Spleen (tissue), 11 donors: ENCODE measurements around the gene MBL2. TPM values are rescaled to one million over a fixed set of nuclear protein-coding genes. Genes with fewer than 3 reads are reported as not detected.

Experiments
- DNase-seq: peaks from one replicate; pipeline ENCODE4 v3.0.0-alpha.2; 2020
- H3K27ac ChIP-seq, 8 donors: fragments of 200-600 bp; sonication (generic) in 7 of 8; 1 replicate in 4 of 8; 2 replicates in 4 of 8; pipeline versions ENCODE4 v1.5.0 to v1.8.0; 2016 to 2021; ENCODE audit warnings: inconsistent platforms in 4 of 8, mild to moderate bottlenecking in 4 of 8, moderate library complexity in 1 of 8
- H3K27me3 ChIP-seq, 7 donors: fragments of 200-600 bp; sonication (generic) in 6 of 7; replicated peaks in 1 of 7; 1 replicate in 4 of 7; 2 replicates in 3 of 7; pipeline versions ENCODE4 v1.5.0 to v1.8.0; 2016 to 2021; ENCODE audit warnings: inconsistent platforms in 3 of 7, mild to moderate bottlenecking in 1 of 7
- H3K36me3 ChIP-seq, 6 donors: fragments of 200-600 bp; sonication (generic) in 5 of 6; 1 replicate in 4 of 6; 2 replicates in 2 of 6; pipeline versions ENCODE4 v1.5.0 to v1.8.0; 2016 to 2021; ENCODE audit warnings: inconsistent platforms in 2 of 6
- H3K4me1 ChIP-seq, 6 donors: fragments of 200-600 bp; sonication (generic) in 5 of 6; 1 replicate in 3 of 6; 2 replicates in 3 of 6; pipeline versions ENCODE4 v1.5.0 to v1.8.0; 2016 to 2021; ENCODE audit warnings: inconsistent platforms in 3 of 6
- H3K4me3 ChIP-seq, 8 donors: fragments of 200-600 bp; sonication (generic) in 7 of 8; 1 replicate in 4 of 8; 2 replicates in 4 of 8; pipeline versions ENCODE4 v1.5.0 to v1.8.0; 2016 to 2021; ENCODE audit warnings: inconsistent platforms in 4 of 8, mild to moderate bottlenecking in 4 of 8, moderate library complexity in 2 of 8
- H3K9me3 ChIP-seq, 8 donors: fragments of 200-600 bp; sonication (generic) in 7 of 8; 1 replicate in 4 of 8; 2 replicates in 4 of 8; pipeline versions ENCODE4 v1.5.0 to v1.8.0; 2016 to 2021; ENCODE audit warnings: inconsistent platforms in 4 of 8
- CTCF ChIP-seq, 11 experiments: fragments of 200-600 bp in 7 of 11; fragments of 450-650 bp in 4 of 11; sonication (generic) in 4 of 11; IDR thresholded peaks in 8 of 11; conservative IDR thresholded peaks in 3 of 11; 1 replicate in 7 of 11; 2 replicates in 4 of 11; pipeline versions ENCODE4 v1.4.0 to v1.8.0; 2016 to 2021; ENCODE audit warnings: antibody characterized with exemption in 11 of 11, inconsistent platforms in 4 of 11, mild to moderate bottlenecking in 1 of 11
- POLR2A ChIP-seq, 3 donors: fragments of 450-650 bp; IDR thresholded peaks; one replicate each; pipeline ENCODE4 v1.5.1; 2017; ENCODE audit warnings: antibody characterized with exemption in 3 of 3, mild to moderate bottlenecking in 1 of 3
- POLR2AphosphoS5 ChIP-seq, 3 donors: sonication (generic); formaldehyde crosslinking; IDR thresholded peaks; one replicate each; pipeline ENCODE4 v1.5.1; 2017; ENCODE audit warnings: antibody characterized with exemption in 3 of 3
- WGBS, 5 donors: extraction: QIAGEN DNeasy Blood & Tissue Kit in 3 of 5; methylation state at CpG; one replicate each; pipeline versions ENCODE4 v1.1.5 to v1.1.7; 2013 to 2018; 5-methylcytosine and 5-hydroxymethylcytosine counted together
- intact Hi-C: fragments of 100-400 bp; cut with DNase I; formaldehyde crosslinking; loops from one replicate; pipeline ENCODE4 v1.15.0; 2023; ENCODE audit warnings: low total_unique reads
- polyA plus RNA-seq, 3 donors: library from polyadenylated mRNA; stranded (reverse); fragments of 200-250 nt; gene quantifications; one replicate each; pipeline ENCODE4 v1.2.1, GENCODE V29; 2013
- total RNA-seq, 7 donors: library from RNA; depleted of rRNA in 3 of 7; stranded (reverse); fragments of >200 nt in 3 of 7; fragmentation: NEBNext Ultra II Directional in 4 of 7; extraction: Animal tissue kit (Norgen Biotek cat#: 25700) in 4 of 7; gene quantifications; one replicate each; pipeline versions ENCODE4 v1.1.0 to v1.2.1, GENCODE V29; 2016 to 2021
- donor health status: healthy with polysubstance abuse.
- donor health status: DM: no; HTN: no; CAD: no; lungs with moderate emphysema.
- donor health status: DM: no; HTN: no; CAD: no.
- donor health status: Bipolar disorder and iron deficiency.
- donor health status: healthy.
- donor health status: DM: no; HTN: no; CAD: no.
- donor health status: DM: yes; HTN: yes; CAD: no.

MBL2 gene
- total and polyA plus RNA-seq, 10 donors, result 0.02 to 0.18 (median 0.11) TPM; not detected in 6

GRCh38 chr10:52811776-52812175, 39.2 kb upstream of the MBL2 start:
- Histone ChIP-seq H3K4me1 (no peaks in the 10 kb centered on the region), H3K27ac (no peak overlapping the region), H3K9me3 (no peaks in the 10 kb centered on the region), H3K27me3 (no peaks in the 10 kb centered on the region), H3K4me3 (no peak overlapping the region), H3K36me3 (no peaks in the 10 kb centered on the region)
- intact Hi-C loops, result no loop called here
- DNase-seq, result no peak
- TF ChIP-seq CTCF (IDR thresholded peaks at IDR 0.05 in 8 of 11, conservative IDR thresholded peaks at IDR 0.05 in 3 of 11) (no peak), POLR2A (IDR thresholded peaks at IDR 0.05) (no peak), POLR2AphosphoS5 (IDR thresholded peaks at IDR 0.05) (no peak)

GRCh38 chr10:52810761-52811160, 38.2 kb upstream of the MBL2 start:
- H3K4me1 ChIP-seq, result no peaks in the 10 kb centered on the region
- no peak for DNase-seq
- H3K36me3 ChIP-seq, result no peaks in the 10 kb centered on the region
- H3K4me3 ChIP-seq, result no peak overlapping the region
- H3K27me3 ChIP-seq, result no peaks in the 10 kb centered on the region
- H3K27ac ChIP-seq, result no peak overlapping the region
- TF ChIP-seq POLR2AphosphoS5 (IDR thresholded peaks at IDR 0.05) (no peak), CTCF (IDR thresholded peaks at IDR 0.05 in 8 of 11, conservative IDR thresholded peaks at IDR 0.05 in 3 of 11) (no peak), POLR2A (IDR thresholded peaks at IDR 0.05) (no peak)
- intact Hi-C loops, result no loop called here
- WGBS, 5 donors, result 76 to 95% (median 82%) methylated on average over 2 of the region's 2 CpGs
- no peaks in the 10 kb centered on the region for H3K9me3 ChIP-seq

- no peaks in the 10 kb centered on the region for H3K36me3 ChIP-seq
- H3K4me3 ChIP-seq, result no peak overlapping the region
- no peaks in the 10 kb centered on the region for H3K27me3 ChIP-seq
- no peak for DNase-seq
- intact Hi-C loops, result no loop called here
- H3K9me3 ChIP-seq, result no peaks in the 10 kb centered on the region
- 63 to 73% (median 67%) methylated on average over 2 of the region's 2 CpGs for WGBS, 5 donors
- TF ChIP-seq POLR2AphosphoS5 (IDR thresholded peaks at IDR 0.05), result no peak
- TF ChIP-seq CTCF (IDR thresholded peaks at IDR 0.05 in 8 of 11, conservative IDR thresholded peaks at IDR 0.05 in 3 of 11), result no peak
- no peak for TF ChIP-seq POLR2A (IDR thresholded peaks at IDR 0.05)
- no peak overlapping the region for H3K27ac ChIP-seq
- no peaks in the 10 kb centered on the region for H3K4me1 ChIP-seq
These were observed 35.2 kb upstream of the MBL2 start for GRCh38 chr10:52807803-52808202.

- no peaks in the 10 kb centered on the region for H3K4me1 ChIP-seq
- H3K9me3 ChIP-seq, result peaks cover 0 to 4% (median 0%) of the 10 kb centered on the region in 8 donors
- no peaks in the 10 kb centered on the region for H3K27me3 ChIP-seq
- no peak overlapping the region for H3K4me3 ChIP-seq
- H3K27ac ChIP-seq, result no peak overlapping the region
- WGBS, 5 donors, result 79 to 87% (median 82%) methylated on average over 25 of the region's 25 CpGs
- TF ChIP-seq POLR2AphosphoS5 (IDR thresholded peaks at IDR 0.05) (no peak), CTCF (IDR thresholded peaks at IDR 0.05 in 8 of 11, conservative IDR thresholded peaks at IDR 0.05 in 3 of 11) (no peak), POLR2A (IDR thresholded peaks at IDR 0.05) (no peak)
- no peaks in the 10 kb centered on the region for H3K36me3 ChIP-seq
- intact Hi-C loops, result no loop called here
- no peak for DNase-seq
These were observed 33.1 kb upstream of the MBL2 start for GRCh38 chr10:52805414-52806285.
